Hematopoietic multipotent progenitor cell (in vitro differentiated cells): ENCODE results near the gene ABHD11. TPM values are rescaled to one million over a fixed set of nuclear protein-coding genes. Genes with fewer than 3 reads are reported as not detected.
"Not testable (repeated sequence)": the region's sequence is repeated elsewhere in the genome, so short reads cannot be mapped to it uniquely, and the experiment has no call there.

ENCODE experiments used
- DNase-seq, 3 donors: peaks; one replicate each; pipeline ENCODE4 v3.0.0-alpha.2; 2011 to 2015; ENCODE audit warnings: low read depth in 2 of 3, low spot score in 2 of 3
- total RNA-seq: library from RNA; depleted of rRNA; stranded (reverse); fragments of >200 nt; gene quantifications from one replicate; pipeline ENCODE4 v1.2.3, GENCODE V29; 2012

ABHD11 gene
- total RNA-seq, 1 donor = 11.3 TPM

GRCh38 chr7:73746378-73746777 is 7.8 kb upstream of the ABHD11 start:
- DNase-seq = no peak

- no peak for DNase-seq
Measured at GRCh38 chr7:73742753-73743641, 4.4 kb upstream of the ABHD11 start.

- DNase-seq = no peak
Measured at GRCh38 chr7:73742338-73742752, 3.7 kb upstream of the ABHD11 start.

- no peak for DNase-seq
Measured at GRCh38 chr7:73741600-73741999, 3.0 kb upstream of the ABHD11 start.

- DNase-seq = no peak
Measured at GRCh38 chr7:73740771-73741170, 2.2 kb upstream of the ABHD11 start.

- DNase-seq = no peak
Measured at GRCh38 chr7:73740212-73740611, 1.6 kb upstream of the ABHD11 start.

- no peak for DNase-seq
Measured at GRCh38 chr7:73739387-73739767, 775 bp upstream of the ABHD11 start.

GRCh38 chr7:73738220-73738611 is 386 bp downstream of the ABHD11 start:
- peak in 2 of 3 donors; percentile 60 to 65 for DNase-seq

- no peak for DNase-seq
Measured at GRCh38 chr7:73737491-73738219, 947 bp downstream of the ABHD11 start.

- no peak for DNase-seq
Measured at GRCh38 chr7:73736885-73737284, 1.7 kb downstream of the ABHD11 start.

GRCh38 chr7:73735528-73735905 is 3.1 kb downstream of the ABHD11 start:
- no peak for DNase-seq

- peak in 2 of 3 donors; percentile 89 to 97 for DNase-seq
Measured at GRCh38 chr7:73734619-73735527, 3.7 kb downstream of the ABHD11 start.

- no peak for DNase-seq
Measured at GRCh38 chr7:73732397-73732796, 6.2 kb downstream of the ABHD11 start.

- DNase-seq = no peak
Measured at GRCh38 chr7:73730485-73730884, 8.1 kb downstream of the ABHD11 start.

- no peak for DNase-seq
Measured at GRCh38 chr7:73728551-73728950, 10.1 kb downstream of the ABHD11 start.

GRCh38 chr7:73727952-73728351 is 10.7 kb downstream of the ABHD11 start:
- no peak for DNase-seq

- no peak for DNase-seq
Measured at GRCh38 chr7:73726083-73726466, 12.5 kb downstream of the ABHD11 start.

GRCh38 chr7:73723813-73724212 is 14.8 kb downstream of the ABHD11 start:
- no peak for DNase-seq

- no peak for DNase-seq
Measured at GRCh38 chr7:73722785-73723184, 15.8 kb downstream of the ABHD11 start.

GRCh38 chr7:73722182-73722581 is 16.4 kb downstream of the ABHD11 start:
- DNase-seq = not testable (repeated sequence)

GRCh38 chr7:73721377-73721817 is 17.2 kb downstream of the ABHD11 start:
- DNase-seq = no peak
